ENCODE data around the gene OR2T29. TPM values are rescaled to one million over a fixed set of nuclear protein-coding genes. Genes with fewer than 3 reads are reported as not detected.

OR2T29 gene
- total and polyA plus RNA-seq, 12 donors = not detected

DNA sequence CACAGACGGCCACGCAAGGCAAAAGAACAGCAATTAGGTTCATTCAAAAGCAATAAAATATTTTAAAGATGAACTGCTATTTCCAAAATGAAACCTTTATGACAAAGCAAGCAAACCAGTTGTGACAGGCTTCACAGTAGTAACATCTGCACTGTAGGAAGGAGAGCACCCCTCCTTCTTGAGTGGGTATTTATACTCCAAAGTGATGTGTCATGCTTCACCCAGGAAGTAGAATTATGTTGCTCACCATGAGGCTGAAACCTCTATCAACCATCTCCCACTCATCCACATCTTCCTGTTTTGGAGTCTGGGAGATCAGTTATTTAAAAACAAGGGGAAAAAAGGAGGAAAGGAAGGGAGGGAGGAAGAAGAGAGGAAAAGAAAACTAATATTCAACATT, 34.0 kb upstream of the OR2T29 start:
- 61 to 72% (median 67%) methylated on average over 2 of the region's 2 CpGs for WGBS, 4 donors
- no peak for TF ChIP-seq POLR2A (IDR thresholded peaks at IDR 0.05)
- no peak for TF ChIP-seq CTCF (IDR thresholded peaks at IDR 0.05)

GRCh38 chr1:248593226-248593625, 30.7 kb upstream of the OR2T29 start:
- Histone ChIP-seq H3K4me1 (replicated peaks in 1 of 2) (no peaks in the 10 kb centered on the region), H3K9me3 (replicated peaks in 1 of 3) (no peaks in the 10 kb centered on the region), H3K27me3 (no peaks in the 10 kb centered on the region), H3K36me3 (replicated peaks in 1 of 2) (no peaks in the 10 kb centered on the region), H3K4me3 (no peak overlapping the region), H3K27ac (no peak overlapping the region)
- WGBS, 4 donors = 76 to 91% (median 79%) methylated on average over 5 of the region's 5 CpGs
- TF ChIP-seq POLR2A (IDR thresholded peaks at IDR 0.05) (no peak), CTCF (IDR thresholded peaks at IDR 0.05) (no peak)
- no peak for DNase-seq
- intact Hi-C loops (cut with DNase I) = no loop called here

More for the DNA sequence above, 34.0 kb upstream of the OR2T29 start:
- no peak for DNase-seq
- Histone ChIP-seq H3K27ac (no peak overlapping the region), H3K36me3 (replicated peaks in 1 of 2) (no peaks in the 10 kb centered on the region), H3K27me3 (no peaks in the 10 kb centered on the region), H3K4me3 (no peak overlapping the region), H3K4me1 (replicated peaks in 1 of 2) (no peaks in the 10 kb centered on the region), H3K9me3 (replicated peaks in 1 of 3) (no peaks in the 10 kb centered on the region)
- intact Hi-C loops (cut with DNase I) = no loop called here

DNA sequence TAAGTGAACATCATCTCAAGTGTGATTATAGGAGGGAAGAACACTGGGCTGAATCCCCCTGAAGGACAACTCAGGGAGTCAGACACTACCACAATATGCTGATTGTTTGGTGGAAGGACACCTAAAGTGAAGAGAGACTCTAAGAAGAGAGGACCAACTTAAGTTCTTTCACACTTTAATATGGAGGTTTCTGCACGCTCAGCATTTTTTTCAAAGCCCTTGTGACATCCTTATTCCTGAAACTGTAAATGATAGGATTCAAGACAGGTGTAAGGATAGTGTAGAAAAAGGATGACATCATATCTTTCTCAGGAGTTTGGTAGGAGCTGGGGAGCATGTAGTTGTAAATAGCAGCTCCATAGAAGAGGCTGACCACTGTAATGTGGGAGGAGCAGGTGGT, 30.1 kb upstream of the OR2T29 start:
- Histone ChIP-seq H3K27me3 (no peaks in the 10 kb centered on the region), H3K36me3 (replicated peaks in 1 of 2) (no peaks in the 10 kb centered on the region), H3K9me3 (replicated peaks in 1 of 3) (no peaks in the 10 kb centered on the region), H3K4me3 (no peak overlapping the region), H3K27ac (no peak overlapping the region), H3K4me1 (replicated peaks in 1 of 2) (no peaks in the 10 kb centered on the region)
- 58 to 70% (median 59%) methylated on average over 1 of the region's 1 CpG for WGBS, 4 donors
- DNase-seq = no peak
- intact Hi-C loops (cut with DNase I) = no loop called here
- TF ChIP-seq CTCF (IDR thresholded peaks at IDR 0.05) (no peak), POLR2A (IDR thresholded peaks at IDR 0.05) (no peak)

DNA sequence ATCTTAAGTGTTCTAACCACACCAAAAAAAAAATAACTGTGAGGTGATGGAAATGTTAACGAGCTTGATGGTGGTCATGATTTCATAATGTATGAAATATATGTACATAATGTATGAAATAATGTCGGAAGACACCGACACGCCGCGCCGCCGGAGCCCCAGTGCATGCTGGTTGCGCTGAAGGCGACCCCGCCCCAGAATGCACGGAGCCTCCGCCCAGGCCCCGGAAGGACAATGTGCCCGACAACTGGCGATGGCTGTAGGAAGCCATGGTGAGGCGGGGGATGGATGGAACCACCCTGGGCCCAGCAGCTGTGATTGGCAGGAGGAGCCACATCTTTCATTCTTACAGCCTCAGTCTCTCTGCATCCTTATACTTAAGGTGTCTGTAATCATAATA, 27.5 kb upstream of the OR2T29 start:
- Histone ChIP-seq H3K27ac (no peak overlapping the region), H3K9me3 (replicated peaks in 1 of 3) (no peaks in the 10 kb centered on the region), H3K36me3 (replicated peaks in 1 of 2) (no peaks in the 10 kb centered on the region), H3K4me3 (no peak overlapping the region), H3K4me1 (replicated peaks in 1 of 2) (no peaks in the 10 kb centered on the region), H3K27me3 (no peaks in the 10 kb centered on the region)
- WGBS, 4 donors = 88 to 91% (median 89%) methylated on average over 17 of the region's 17 CpGs
- no peak for TF ChIP-seq POLR2A (IDR thresholded peaks at IDR 0.05)
- TF ChIP-seq CTCF (IDR thresholded peaks at IDR 0.05) = no peak
- intact Hi-C loops (cut with DNase I) = no loop called here
- no peak for DNase-seq

All from adrenal gland (tissue), 12 donors.